GM19035 (cell line): Measurements from ENCODE around the gene STMN3.
"Not testable (repeated sequence)": the region's sequence is repeated elsewhere in the genome, so short reads cannot be mapped to it uniquely, and the experiment has no call there.

Source experiments
- ATAC-seq: cut with Tn5 transposase; IDR thresholded peaks from one replicate; pipeline ENCODE4 v1.9.1; 2021; ENCODE audit not compliant: unreplicated experiment

The STMN3 gene

DNA sequence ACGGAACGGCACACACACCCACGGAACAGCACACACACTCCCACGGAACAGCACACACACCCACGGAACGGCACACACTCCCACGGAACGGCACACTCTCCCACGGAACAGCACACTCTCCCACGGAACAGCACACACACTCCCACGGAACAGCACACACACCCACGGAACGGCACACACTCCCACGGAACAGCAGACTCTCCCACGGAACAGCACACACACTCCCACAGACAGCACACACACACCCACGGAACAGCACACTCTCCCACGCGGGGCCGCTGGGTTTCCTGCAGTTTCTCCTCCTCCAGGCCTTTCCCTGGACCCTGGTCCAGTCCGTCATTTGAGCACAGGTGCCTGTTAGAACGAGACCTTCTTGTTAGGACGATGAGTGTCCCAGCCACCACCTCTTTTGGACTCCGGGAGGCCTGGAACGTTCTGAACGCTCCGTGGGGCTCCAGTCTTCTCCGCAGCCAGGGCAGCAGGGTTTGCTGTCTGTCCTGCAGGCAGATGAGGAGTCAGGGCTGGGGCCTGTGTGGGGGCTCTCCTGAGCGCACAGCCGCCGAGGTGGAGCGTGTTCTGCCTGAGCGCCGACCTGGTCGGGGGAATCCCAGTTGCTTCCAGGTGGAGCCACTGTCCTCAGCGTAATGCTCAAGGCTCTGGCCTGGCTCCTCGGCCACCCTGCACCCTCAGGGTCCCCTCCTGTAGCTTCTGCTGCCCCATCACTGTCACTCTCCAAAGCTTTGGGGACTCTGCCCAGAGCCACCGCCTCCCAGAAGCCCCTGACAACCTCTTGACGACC lies 25.6 kb upstream of the STMN3 start:
- no peak for ATAC-seq

DNA sequence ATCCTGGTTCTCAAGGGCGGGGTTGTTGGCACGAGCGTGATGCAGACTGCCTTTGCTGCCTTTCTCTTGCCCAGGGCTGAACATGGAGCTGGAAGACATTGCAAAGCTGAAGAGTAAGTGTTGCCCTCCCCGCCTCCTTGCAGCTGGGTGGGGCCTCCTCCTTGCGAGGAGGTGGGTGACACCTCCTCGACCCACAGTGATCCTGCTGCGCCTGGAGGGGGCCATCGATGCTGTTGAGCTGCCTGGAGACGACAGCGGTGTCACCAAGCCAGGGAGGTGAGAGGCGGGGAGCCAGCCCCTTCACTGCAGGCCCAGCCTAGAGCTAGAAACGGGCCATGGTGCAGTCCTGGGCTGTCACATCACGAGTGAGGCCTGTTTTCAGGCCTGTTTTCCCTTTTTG lies 24.8 kb upstream of the STMN3 start:
- ATAC-seq: no peak

DNA sequence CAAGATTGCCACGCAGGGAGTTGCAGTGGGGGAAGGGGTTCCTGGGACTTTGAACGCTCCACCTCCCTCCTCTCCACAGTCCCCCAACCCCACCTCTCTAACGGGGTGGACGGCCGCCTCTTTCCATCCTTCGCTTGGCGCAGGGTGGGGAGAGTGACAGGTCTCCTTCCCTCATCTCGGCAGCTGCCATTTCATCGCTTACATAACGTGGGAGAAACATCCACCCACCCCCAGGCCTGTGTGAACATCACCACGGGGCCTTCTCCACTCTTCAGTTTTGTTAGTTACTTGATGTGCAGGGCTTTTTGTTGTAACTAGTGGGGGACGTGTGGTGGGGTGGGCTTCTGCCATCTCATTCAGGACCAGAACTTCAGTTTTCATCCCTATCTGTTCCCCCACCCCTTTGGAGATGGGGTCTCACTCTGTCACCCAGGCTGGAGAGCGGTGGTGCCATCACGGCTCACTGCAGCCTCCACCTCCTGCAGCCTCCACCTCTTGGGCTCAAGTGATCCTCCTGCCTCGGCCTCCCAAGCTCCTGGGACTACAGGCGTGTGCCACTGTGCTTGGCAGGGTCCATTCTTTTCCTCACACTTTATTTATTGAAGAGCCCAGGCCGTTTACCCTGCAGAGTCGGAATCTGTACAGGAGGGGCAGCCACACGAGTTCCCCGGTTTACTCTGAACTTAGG lies 22.6 kb upstream of the STMN3 start:
- ATAC-seq: no peak

DNA sequence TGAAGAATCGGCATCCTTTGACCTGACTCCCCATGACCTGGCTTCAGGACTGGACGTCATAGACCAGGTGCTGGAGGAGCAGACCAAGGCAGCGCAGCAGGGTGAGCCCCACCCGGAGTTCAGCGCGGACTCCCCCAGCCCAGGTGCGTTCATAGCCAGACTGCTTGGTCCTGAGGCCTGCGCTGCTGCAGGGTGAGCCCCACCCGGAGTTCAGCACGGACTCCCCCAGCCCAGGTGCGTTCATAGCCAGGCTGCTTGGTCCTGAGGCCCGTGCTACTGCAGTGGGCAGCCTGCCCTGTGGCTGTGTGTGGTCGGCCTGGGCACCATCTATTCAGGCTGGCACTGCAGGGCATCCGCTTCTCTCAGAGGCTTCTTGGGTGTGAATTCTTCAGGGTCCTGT lies 20.7 kb upstream of the STMN3 start:
- no peak for ATAC-seq

DNA sequence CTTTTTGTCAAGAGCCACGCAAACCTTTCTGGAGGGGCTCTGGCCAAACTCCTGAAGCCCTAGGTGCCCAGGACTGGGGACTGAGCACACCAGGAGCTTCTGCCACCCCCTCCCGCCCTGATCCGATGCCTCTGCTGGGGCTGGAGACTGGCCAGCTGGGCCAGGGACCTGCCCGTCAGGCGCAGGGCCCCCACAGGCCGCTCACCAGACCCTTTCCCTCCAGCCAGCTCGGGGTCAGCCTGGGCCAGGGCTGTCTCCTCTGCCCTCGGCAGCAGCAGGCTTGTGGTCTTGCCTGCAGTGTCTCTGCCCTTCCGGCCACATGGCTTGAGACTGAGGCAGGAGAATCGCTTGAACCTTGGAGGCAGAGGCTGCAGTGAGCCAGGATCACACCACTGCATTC lies 19.4 kb upstream of the STMN3 start:
- no peak for ATAC-seq

DNA sequence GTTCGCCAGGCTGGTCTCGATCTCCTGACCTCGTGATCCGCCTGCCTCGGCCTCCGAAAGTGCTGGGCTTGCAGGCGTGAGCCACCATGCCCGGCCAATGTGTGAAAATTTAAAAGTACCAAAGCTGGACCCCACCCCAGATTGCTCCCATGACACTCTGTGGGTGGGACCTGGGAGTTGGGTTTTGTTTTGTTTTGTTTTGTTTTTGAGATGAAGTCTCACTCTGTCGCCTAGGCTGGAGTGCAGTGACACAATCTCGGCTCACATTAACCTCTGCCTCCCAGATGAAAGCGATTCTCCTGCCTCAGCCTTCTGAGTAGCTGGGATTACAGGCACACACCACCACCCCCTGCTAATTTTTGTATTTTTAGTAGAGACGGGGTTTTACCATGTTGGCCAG lies 18.5 kb upstream of the STMN3 start:
- ATAC-seq: not testable (repeated sequence)

DNA sequence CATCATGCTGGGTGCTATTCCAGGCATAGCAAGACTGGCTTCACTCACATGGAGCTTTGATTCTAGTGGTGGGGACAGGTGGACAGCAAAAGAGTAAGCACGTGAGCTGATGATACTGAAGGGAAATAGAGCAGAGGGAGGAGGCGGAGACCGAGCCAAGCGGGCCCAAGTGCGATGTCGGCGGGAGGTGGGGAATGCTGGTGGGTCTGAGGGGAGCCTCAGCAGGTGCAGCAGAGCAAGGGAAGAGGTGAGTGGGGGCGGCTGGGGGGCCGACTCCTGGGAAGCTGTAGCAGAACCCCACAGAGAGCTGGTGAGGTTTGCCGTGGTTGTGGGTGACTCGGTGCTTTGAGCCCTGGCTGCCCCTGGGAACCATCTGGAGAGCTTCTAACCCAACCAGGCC lies 15.1 kb upstream of the STMN3 start:
- no peak for ATAC-seq

DNA sequence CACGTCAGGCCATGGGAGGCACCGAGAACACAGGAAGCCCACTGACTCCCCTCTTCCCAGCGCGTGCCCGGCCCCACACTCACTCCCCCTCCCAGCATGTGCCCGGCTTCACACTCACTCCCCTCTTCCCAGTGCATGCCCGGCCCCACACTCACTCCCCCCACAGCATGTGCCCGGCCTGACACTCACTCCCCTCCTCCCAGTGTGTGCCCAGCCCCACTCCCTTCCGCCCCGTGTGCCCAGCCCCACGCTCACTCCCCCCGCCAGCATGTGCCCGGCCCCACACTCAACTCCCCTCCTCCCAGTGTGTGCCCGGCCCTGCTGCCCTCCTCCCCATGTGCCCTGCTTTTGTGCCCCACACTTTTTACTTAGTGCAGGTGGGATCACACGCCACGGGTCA lies 14.6 kb upstream of the STMN3 start:
- ATAC-seq: no peak

DNA sequence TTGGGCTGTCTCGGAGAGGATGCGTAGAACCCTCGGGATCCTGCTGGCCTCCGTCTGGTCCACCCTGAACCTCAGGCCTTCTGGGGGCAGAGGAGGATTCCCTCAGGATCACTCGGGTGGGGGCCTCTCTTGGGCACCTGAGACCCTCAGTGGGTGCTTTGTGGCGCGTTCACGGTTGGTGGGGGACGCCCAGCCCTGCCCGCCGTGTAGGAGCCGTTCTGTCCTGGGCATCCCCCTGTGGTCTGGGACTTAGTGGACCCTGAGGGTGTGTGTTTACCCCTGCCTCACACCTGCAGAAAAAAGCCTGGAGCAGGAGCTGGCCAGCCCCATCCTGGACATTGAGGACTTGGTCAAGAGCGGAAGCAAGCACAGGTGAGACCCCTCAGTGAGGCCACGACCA lies 12.5 kb upstream of the STMN3 start:
- ATAC-seq: no peak

DNA sequence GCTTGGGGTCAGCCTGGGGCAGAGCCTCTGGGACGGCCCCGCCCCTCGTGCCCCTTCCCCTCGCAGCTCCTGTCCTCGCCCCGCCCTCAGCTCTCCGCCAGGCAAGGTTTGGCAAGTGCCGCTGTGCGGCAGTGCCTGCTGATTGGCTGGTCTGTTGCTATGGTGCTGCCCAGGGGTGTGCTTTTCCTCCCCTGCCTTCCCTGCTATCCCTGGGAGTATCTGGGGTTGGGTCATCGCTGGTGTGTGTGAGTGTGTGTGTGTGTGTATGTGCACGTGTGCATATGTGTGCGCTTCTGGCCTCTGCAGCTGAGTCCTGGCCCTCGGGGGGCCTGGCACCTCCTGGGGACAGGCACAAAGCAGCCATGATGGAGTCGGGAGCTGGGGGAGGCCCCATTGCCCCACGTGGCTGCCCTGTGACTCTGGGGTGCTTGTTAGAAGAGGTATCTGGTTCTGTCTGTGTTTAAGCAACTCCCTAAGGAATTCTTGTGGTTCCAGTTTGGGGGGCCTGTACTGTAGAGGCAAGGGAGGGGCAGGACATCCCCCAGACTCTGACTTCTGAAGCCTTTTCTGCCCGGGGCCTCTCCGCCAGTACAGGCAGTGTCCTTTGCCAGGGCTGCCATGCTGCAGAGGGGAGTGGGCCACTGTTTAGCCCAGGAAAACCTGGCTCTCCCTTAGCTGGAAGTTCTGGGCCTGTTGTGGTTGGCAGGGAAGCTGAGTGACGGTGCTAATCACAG lies 11.8 kb upstream of the STMN3 start:
- ATAC-seq: no peak

DNA sequence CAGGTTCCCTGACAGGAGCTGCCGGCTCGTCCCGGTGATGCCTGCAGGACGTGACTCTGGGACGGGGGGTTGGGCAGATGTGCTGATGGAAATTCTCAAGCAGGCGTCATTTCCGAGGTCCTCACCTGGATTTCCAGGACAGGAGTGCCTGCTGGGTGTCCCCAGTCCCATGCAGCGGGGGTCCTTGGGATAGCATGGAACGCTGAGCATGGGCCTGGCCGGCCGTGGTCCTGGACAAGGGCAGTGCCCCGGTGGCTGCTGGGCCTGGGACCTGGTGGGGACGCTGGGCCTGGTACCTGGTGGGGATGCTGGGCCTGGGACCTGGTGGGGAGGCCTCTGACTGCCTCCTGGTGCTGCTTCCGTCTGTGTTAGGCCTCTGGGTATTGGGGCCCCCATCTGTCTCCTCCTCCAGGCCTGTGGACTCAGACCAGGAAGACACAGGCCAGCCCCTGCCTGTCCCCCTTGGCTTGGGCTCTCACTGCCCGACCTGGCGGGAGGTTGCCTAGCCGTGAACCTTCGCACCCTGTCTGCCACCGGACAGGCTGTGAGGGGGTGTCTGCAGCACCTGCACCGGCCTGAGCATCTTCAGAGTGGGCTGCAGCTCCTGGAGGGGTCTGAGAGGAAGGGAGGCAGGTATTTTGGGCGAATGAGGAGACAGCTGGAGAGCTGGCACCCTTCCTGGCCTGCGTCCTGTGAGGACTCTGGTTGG lies 11.1 kb upstream of the STMN3 start:
- ATAC-seq: no peak

DNA sequence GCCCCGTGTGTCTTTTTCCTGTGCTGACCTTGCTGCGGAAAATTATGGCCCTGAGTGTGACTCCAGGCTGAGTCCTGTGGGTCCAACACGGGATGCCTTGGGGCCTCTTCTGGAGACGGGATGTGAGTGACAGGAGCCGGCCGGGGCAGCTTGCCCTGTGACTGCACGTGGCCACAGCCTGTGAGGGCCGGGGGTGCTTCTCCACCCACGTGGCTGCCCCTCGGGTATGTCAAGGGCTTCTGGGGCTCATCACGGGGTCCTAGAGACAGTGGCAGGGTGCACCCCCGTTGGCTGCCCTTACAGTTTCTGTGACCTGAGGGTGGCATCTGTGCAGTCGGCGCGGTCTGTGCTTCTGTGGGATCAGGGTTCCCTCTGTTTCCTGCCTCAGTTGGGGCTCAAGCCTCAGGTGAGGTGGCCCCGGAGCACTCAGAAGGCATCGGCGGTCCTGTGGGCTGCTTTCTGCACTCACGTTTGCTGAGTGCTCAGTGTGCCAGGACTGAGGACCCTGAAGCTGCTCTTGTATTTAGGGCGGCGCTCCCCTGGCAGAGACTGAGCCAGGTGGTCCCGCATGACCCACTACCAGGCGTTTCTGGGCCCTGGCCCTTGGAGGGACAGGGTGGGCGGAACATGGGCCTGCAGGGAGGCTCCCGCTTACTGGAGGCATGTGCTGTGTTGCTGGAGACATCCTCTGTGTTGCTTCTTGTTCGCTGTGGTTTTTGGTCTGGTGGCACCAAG lies 10.3 kb upstream of the STMN3 start:
- no peak for ATAC-seq

DNA sequence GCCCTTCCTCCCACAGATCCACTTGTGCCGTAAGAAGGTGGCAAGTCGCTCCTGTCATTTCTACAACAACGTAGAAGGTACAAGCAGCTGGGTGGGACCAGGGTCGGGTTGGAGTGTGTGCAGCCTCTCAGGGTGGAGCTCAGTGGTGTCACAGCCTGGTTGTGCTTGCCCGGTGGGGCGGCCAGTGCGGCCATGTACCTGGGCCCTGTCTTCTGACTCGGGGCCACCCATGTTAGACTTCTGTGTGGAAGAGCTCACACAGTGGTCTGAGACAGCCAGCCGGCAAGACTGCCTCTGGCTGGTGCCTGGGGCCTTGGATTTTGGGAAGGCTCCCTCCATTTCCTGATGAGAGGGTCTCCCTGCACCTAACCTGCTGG lies 9.6 kb upstream of the STMN3 start:
- ATAC-seq: no peak

DNA sequence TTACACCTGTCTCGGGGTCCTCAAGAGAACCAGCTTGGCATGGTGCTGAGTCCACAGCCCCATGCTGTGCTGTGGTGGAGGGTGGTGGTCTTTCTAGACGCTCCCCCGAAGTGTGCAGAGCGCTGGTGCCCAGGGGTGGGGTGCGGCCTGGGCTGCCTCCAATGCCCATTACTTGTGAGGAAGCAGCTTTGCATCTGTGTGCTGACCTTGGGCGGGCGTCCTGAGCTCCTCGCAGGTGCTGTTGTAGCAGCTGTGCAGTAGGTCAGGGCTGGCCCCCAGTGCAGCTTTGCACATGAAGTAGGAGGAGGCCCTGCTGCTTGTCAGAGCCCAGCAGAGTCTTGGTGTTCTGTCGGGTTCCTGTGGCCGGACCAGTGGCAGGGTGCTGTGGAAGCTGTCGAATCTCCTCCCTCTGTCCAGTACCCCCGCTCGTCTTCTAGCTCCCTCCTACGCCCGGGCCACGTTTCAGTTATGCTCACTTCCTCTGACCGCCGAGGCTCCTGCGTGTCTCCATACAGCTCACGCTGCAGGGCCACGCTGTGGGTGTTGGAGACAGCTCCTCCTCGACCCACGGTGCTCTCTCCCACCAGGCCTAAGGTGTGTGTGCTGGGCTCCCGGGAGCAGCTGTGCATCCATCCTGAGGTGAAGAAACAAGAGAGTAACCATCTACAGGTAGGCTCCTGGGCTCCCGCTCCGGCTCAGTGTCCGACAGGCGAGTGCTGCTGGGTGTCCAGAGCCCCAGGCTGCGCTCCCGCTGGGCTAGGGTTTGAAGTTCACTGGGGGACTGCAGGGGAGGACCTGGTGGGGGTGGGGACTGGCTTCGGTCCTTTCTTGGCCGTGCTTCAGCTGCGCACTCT lies 9.0 kb upstream of the STMN3 start:
- no peak for ATAC-seq

DNA sequence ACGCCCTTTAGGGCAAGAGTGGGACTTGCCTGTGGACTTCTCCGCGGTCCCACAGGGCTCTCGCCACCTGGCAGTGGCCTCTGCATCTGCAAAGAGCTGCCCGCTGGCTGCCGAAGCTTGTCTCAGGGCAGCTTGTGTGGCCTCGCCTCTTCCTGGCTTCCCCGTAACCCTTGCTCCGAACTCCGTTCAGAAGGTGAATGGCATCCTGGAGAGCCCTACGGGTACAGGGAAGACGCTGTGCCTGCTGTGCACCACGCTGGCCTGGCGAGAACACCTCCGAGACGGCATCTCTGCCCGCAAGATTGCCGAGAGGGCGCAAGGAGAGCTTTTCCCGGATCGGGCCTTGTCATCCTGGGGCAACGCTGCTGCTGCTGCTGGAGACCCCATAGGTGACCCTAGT lies 7.9 kb upstream of the STMN3 start:
- ATAC-seq: no peak

DNA sequence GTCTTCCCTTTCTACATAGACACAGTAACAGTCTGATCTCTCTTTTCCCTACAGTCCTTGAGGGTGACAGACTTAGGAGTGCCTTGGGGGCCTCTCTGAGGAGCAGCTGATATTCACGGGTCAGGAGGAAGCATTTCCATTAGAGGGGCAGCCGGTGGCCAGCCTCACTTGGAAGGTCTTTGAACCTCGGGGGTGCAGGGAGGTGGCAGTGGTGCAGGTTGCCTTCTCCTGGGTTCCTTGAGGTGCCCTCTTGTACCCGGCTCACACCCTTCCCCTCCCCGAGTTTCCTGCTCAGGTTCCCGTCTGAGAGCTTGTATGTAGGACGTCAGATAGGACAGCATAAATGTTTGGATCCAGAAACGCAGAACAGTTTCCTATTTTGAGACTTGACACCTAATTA lies 7.4 kb upstream of the STMN3 start:
- no peak for ATAC-seq

DNA sequence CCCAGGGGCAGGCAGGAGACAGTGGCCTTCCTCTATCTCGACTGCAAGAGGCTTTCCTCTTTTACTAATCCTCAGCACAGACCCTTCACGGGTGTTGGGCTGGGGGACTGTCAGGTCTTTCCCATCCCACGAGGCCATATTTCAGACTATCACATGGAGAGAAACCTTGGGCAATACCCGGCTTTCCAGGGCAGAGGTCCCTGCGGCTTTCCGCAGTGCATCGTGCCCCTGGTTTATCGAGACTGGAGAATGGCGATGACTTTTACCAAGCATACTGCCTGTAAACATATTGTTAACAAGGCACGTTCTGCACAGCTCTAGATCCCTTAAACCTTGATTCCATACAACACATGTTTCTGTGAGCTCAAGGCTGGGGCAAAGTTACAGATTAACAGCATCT lies 7.0 kb upstream of the STMN3 start:
- not testable (repeated sequence) for ATAC-seq

DNA sequence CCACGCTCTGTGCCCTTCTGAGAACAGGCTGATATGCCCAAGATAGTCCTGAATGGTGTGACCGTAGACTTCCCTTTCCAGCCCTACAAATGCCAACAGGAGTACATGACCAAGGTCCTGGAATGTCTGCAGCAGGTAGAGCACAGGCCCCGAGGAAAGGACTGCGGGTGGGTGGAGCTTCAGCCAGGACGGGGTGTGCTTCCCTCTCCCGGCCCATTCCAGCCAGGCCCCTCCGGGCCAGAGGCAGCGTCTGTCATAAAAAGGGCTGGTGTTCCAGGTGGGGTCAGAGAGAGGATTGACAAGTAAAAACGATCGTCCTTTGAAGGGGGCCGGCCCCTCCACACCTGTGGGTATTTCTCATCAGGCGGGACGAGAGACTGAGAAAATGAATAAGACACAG lies 6.1 kb upstream of the STMN3 start:
- no peak for ATAC-seq

DNA sequence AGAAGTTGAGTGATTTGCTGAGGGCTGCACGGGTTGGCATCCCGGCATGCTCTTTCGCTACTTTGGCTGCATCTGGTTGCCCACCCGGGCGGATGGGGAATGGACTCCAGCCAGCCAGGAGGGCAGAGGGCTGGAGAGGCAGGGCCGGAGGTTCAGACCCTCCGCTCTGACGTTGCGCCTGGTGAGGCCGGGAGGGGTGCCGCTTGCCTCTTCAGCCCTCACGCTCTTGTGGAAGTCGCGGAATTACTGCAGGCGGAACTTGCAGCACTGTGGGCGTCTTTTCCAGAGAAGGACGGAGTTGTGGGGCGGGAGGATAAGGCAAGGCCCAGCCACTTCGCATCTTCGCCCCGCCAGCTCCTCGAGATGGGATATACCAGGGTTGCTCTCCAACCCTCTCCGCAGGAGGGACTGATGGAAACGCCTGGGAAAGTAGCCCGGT lies 5.5 kb upstream of the STMN3 start:
- peak; percentile 16 for ATAC-seq
